NOMO-1 treated with DMSO at 0.1 percent for 48 hours (cell line): Measurements from ENCODE around the gene ARHGAP24.

ENCODE experiments used
- DNase-seq: peaks from one replicate; lab custom pipeline; 2025; ENCODE audit not compliant: unreplicated experiment; lab: John Stamatoyannopoulos, UW

Gene ARHGAP24

DNA sequence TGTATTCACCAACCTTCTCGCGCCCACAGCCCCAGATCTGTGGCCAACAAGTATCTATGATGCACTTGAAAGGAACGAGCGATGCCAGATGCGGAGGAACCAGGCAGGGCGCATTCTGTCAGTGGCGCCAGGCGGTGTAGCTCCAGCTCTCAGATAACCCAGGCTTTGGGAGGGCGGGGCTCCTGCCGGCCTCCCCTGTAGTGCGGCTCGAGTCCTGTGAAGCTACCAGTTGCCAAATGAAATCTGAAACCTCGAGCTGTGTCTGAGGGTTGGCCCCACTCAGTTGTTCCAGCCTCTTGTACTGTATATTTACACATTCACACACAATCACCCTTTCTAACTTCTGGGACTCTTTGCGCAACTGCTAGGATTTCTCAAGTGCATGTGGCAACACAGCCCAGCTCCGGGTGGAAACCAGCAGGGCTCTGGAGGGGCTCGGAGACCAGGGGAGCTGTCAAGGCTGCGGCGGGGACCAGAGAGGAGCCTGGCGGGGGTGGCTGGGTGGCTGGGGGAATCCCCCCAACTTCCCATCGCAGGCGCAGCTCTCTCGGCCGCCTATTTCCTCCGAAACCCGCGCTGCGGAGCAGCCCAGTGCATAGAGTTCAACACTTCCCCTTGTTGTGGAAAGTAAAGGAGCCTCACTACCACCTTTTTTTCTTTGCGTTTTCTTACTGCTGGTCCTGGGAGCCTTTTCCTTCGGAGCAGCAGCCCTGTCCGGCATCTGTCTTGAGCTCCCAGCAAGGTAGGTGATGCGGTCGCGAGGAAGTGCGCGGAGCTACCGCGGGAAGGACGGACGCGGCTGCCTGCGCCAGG, at the start of gene ARHGAP24:
Gene ARHGAP24 (plus strand): TSS at position 333 of the 813 bp plus-strand sequence.
- DNase-seq = peak; percentile 92

- DNase-seq = no peak
Observed at GRCh38 chr4:85426366-85426765, 48.6 kb upstream of the ARHGAP24 start.

- no peak for DNase-seq
Observed at GRCh38 chr4:85427123-85427522, 47.8 kb upstream of the ARHGAP24 start.

- DNase-seq = no peak
Observed at GRCh38 chr4:85430226-85430625, 44.7 kb upstream of the ARHGAP24 start.

DNA sequence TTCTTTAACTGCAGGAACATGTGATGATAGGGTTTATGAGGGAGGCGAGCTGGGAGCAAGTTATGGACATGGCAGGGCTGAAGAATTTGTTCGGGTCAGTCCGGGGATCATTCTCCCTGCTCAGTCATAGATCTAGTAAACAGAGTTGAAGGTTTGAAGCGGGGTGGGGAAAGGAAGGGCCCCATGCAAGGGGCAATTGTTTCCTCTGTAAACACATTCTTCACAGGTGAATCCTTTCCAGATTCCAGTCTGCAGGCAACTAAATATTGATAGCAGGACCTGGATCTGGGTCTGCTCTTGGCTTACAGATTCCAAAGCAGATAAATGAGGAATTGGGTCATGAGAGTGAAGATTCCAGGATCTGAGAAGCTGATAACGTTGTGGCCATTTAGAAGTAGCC, 44.3 kb upstream of the ARHGAP24 start:
- no peak for DNase-seq

DNA sequence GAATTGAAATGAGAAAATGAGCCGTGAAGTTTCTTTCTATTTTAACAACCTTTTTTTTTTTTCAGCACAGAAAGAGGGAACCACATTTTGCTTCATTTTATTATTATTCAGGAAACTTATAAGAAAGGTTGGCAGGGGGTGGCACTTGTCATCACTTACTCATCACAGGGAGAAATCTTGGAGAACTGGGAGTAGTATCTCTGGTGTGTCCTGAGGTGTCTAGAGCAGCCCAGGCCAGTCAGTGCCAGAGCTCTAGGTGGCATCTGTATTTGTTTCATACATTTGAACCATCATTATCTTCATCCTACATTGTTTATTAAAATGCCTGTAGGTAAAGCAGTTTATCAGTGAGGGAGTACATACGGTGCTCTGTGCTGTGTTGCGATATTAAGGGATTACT, 43.8 kb upstream of the ARHGAP24 start:
- DNase-seq = no peak

- no peak for DNase-seq
Observed at GRCh38 chr4:85431881-85432485, 43.0 kb upstream of the ARHGAP24 start.

DNA sequence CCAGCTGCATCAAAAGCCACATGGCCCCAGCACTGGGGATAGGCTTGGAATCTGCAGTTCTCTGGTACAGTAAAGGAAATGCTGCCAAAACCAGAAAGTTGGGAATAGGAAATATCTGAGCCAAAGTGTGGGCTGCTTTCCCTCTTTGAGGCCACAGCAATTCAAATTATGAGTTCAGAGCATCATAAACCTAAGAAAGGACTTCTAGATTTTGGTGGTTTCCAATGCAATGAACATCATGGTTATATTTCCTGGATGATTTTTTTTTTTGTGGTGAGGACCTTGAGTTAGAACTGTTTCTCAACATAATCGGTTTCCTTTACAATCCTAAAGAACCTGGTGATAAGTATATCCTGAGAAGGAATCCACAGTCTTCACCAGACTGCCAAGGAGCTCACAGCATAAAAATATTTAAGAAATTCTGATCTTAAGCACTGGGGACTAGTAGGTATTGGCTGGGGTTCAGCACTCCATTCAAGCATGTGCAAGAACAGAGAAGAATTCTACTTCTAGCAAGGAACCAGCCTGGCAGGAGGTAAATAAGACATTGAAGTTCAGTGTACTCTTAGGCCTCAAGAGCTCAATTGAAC, 29.8 kb upstream of the ARHGAP24 start:
- no peak for DNase-seq

DNA sequence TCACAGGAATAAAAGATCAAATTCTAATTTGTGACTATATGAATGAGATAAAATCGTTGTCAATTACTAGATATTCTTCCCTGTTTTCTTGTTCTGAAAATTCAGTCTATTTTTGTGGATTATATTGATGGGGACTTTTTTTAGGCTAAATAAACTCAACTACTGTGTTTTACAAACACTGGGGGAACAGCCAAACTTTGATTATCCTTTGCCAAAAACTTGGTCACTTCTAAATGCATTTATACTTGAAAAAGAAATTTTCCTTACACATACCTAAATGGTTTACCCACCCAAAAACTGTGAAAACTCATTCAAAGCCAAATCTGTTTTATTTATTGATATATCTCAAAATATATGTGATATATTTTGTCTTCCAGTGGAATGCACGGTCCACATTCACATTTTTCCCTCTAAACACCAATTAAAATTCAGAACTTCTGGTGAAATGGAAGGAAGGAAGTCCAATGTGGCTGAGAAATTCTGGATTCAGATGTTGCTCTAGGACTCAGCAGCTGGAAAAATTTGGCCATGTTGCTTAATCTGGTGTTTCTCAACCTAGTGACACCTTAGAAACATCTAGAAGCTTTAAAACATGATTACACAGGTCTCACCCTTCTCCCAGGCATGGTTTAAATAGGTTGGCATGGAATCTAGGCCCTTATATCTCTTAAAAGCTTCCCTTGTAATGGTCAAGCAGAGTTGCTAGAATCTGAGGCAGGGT, 28.6 kb upstream of the ARHGAP24 start:
- DNase-seq = no peak

DNA sequence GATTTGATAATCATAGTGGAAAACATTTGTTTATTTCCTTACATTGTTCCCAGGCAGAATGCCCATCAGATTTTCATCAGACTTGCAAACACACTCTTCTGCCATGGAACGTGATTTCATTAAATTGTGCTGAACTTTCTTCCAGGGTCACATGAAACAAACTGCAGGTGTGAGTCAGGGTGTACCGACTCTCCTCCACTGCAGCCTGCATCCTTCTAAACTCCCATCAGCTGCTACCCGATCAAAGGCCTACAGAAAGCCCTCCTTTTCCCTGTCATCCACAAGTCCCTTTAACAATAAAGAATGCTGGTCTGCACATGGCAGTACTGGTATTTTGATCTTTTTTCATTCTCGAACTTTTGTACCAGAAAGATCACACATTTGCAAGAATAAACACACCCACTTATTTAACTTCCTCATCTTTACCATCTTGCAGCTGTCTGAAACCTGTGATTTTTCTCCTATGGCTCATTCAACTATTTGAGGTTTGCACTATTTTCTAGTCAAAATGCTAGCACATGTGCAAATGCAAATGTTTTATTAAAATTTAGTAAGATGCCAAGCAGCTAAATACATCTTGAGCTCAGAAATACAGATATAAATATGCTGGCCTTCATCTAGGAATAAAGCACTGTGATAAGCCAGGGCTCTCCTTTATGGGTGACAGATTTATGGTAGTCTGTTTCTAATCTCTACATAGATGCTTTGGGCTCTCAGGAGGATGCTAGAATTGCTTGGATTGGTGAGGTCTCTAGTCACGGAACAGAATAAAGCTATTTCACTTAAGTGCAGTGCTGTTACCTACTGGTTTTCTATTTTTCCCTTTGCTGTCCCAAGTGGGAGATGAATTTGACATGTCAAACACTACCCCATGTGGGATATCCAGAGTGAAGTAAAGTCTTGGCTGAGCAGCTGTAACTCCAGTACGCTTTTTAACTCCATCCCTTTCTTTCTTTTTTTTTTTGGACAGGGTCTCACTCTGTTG, 25.8 kb upstream of the ARHGAP24 start:
- DNase-seq = no peak

GRCh38 chr4:85452058-85452731, 22.8 kb upstream of the ARHGAP24 start:
- DNase-seq = no peak

DNA sequence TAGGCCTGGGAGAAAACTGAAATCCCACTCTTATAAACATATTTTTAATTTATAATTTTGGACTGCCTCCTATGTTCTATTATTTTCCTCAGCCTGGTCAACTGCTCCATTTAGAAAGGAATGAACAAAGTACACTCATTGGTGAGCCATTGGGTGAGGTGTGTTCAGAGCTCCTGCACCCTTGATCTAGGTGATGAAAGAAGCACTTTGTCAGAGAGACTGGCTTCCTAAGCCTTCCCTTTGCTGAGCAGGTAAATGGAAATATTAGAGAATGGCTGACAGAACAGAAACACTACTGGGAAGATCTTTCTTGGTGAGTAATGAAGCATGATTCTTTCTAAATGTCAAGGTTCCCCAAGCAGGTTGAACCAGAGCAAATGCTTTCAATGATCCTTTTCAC, 19.0 kb upstream of the ARHGAP24 start:
- no peak for DNase-seq

GRCh38 chr4:85457752-85458467, 17.0 kb upstream of the ARHGAP24 start:
- no peak for DNase-seq

DNA sequence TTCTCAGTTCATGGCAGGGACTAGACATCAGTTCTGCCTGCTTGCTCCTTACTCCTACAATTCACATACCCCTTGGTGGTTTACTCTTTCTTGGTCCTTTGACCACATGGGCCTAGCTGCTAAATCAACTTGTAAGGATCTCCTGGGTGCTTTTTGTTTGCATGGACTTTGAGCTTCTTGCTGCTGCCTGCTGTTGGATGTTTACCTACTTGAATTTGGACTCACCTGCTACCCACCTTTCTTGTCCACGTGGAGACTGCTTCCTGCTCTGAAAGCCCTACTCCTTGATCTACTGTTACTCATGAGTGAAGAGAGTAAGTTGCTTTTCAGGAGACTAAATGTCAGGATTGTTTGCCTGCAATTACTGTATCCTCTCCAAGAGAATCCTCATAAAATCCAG, 15.2 kb upstream of the ARHGAP24 start:
- no peak for DNase-seq

- DNase-seq = no peak
Observed at GRCh38 chr4:85474356-85474755, 594 bp upstream of the ARHGAP24 start.

GRCh38 chr4:85475631-85476233, 782 bp downstream of the ARHGAP24 start:
- DNase-seq = peak; percentile 11

DNA sequence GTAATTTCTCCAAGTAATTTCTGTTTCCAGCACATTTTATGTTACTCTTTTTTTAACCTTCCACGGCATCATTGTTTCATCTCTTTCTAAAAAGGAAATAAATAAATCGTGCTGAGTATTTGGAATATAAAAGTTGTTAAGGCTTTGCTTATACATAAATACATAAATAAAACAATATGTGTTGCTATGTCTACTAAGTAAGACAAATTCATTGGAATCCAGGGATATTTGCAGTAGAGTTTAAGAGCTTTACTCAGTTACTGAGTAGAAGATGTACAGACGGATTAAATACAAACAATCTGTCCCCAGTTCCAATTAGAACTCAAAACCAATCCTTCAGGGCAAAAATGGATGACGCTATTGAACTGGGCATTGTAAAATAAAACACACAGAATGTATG, 1.4 kb downstream of the ARHGAP24 start:
- DNase-seq = no peak

GRCh38 chr4:85477534-85477933, 2.6 kb downstream of the ARHGAP24 start:
- no peak for DNase-seq

DNA sequence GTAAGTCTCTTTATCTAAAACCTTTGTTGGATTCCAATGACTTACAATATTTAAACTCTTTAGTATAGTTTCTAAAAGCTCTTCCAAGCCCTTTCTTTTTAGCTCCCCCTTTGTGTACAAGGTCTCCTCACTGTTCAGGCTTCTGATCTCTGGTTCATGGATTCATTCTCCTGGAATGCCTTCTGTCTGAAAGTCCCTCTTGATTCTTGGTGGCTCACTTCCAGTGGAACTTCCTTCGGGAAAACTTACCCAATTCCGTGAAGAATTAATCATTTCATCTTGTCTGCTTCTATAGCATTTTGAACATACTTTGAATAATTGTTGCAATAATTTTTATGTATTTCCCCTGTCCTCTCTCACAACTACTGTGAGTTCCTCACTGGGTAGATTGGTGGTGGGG, 3.6 kb downstream of the ARHGAP24 start:
- no peak for DNase-seq
